BJ (cell line): ENCODE results near the gene KRT20. TPM values are rescaled to one million over a fixed set of nuclear protein-coding genes. Genes with fewer than 3 reads are reported as not detected.
A peak's percentile ranks its signal among the peaks of the same experiment; 100 is the strongest.

Experiments used
- CTCF ChIA-PET: fragments of 350-600 bp; formaldehyde crosslinking; extraction: SDS; loops from one replicate; lab custom pipeline; 2021; ENCODE audit warnings: antibody characterized with exemption, inconsistent platforms; lab: Yijun Ruan, JAX
- POLR2A ChIA-PET: fragments of 300-600 bp; sonication (Branson Sonifier 250); formaldehyde crosslinking; extraction: SDS; loops from one replicate; lab custom pipeline; 2021; ENCODE audit warnings: antibody characterized with exemption; lab: Charles Lee
- DNase-seq: peaks from one replicate; pipeline ENCODE4 v3.0.0-alpha.2; 2011; ENCODE audit warnings: low read depth
- H3K27me3 ChIP-seq: 2 replicates; pipeline ENCODE4 v1.6.0; 2011; ENCODE audit warnings: low read length; ENCODE audit not compliant: control insufficient read depth, insufficient read depth
- H3K36me3 ChIP-seq: 2 replicates; pipeline ENCODE4 v1.5.1; 2011; ENCODE audit warnings: low read length; ENCODE audit not compliant: control insufficient read depth, insufficient read depth
- H3K4me3 ChIP-seq: 2 replicates; pipeline ENCODE4 v1.5.1; 2011; ENCODE audit warnings: low read depth, mild to moderate bottlenecking, control low read depth, low read length
- polyA minus RNA-seq: library from RNA; depleted of rRNA, polyadenylated mRNA; stranded (reverse); fragments of >200 nt; gene quantifications from 2 replicates; pipeline ENCODE4 v1.2.3, GENCODE V29; 2011; rRNA and poly(A)+ RNA removed
- polyA plus RNA-seq: library from polyadenylated mRNA; depleted of rRNA; stranded (reverse); fragments of >200 nt; gene quantifications from 2 replicates; pipeline ENCODE4 v1.2.3, GENCODE V29; 2011; rRNA removed
- TF ChIP-seq, protein P1 (sequence below): IDR thresholded peaks from 2 replicates; pipeline ENCODE4 v1.5.1; 2011; ENCODE audit warnings: low read depth, mild to moderate bottlenecking, control low read depth, inconsistent platforms, low read length, moderate library complexity; ENCODE audit not compliant: insufficient read depth

The KRT20 gene, protein sequence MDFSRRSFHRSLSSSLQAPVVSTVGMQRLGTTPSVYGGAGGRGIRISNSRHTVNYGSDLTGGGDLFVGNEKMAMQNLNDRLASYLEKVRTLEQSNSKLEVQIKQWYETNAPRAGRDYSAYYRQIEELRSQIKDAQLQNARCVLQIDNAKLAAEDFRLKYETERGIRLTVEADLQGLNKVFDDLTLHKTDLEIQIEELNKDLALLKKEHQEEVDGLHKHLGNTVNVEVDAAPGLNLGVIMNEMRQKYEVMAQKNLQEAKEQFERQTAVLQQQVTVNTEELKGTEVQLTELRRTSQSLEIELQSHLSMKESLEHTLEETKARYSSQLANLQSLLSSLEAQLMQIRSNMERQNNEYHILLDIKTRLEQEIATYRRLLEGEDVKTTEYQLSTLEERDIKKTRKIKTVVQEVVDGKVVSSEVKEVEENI
- not detected in 2 replicates for polyA plus RNA-seq
- polyA minus RNA-seq: not detected in 2 replicates

DNA sequence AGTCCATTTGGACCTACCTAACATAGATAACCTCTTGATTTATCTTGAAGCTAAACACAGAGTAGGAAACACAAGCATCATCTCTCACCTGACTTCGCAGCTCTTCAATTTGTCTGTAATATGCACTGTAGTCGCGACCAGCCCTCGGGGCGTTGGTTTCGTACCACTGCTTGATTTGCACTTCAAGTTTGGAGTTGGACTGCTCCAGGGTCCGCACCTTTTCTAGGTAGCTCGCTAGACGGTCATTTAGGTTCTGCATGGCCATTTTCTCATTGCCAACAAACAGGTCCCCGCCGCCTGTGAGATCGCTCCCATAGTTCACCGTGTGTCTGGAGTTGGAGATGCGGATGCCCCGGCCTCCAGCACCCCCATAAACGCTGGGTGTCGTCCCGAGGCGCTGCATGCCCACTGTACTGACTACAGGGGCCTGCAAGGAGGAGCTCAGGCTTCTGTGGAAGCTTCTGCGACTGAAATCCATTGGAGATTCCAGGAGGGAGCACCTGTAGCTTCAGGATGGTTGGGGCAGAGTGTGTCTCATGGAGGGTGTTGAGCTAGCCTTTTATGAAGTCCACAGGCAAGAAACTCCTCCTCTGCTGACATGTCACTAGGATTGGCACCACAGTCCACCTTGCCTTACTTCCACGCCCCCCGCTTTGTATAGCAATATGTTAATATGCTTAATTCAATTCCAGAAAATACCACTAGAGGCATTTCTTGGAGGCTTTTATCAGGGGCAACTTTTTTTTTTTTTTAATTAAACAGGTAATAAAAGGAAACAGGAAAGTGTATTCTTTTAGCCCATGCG lies at the start of gene KRT20:
Gene KRT20 (minus strand): TSS at position 535 of the 805 bp plus-strand sequence. CDS start 57 bp downstream, at position 478.
- no peak for DNase-seq
- TF ChIP-seq, protein P1, sequence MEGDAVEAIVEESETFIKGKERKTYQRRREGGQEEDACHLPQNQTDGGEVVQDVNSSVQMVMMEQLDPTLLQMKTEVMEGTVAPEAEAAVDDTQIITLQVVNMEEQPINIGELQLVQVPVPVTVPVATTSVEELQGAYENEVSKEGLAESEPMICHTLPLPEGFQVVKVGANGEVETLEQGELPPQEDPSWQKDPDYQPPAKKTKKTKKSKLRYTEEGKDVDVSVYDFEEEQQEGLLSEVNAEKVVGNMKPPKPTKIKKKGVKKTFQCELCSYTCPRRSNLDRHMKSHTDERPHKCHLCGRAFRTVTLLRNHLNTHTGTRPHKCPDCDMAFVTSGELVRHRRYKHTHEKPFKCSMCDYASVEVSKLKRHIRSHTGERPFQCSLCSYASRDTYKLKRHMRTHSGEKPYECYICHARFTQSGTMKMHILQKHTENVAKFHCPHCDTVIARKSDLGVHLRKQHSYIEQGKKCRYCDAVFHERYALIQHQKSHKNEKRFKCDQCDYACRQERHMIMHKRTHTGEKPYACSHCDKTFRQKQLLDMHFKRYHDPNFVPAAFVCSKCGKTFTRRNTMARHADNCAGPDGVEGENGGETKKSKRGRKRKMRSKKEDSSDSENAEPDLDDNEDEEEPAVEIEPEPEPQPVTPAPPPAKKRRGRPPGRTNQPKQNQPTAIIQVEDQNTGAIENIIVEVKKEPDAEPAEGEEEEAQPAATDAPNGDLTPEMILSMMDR: peak; percentile 12; the same call in 1 of the 2 replicates
- no peaks in the 10 kb centered on the region for H3K36me3 ChIP-seq
- POLR2A ChIA-PET: no interaction called here
- CTCF ChIA-PET: interaction anchor here (0.8 to 1.6 kb wide), 7 partner anchors 8 to 692 kb away, joined by 3 to 5 read pairs (median 4); no protein-coding TSS in a partner anchor
- no peaks in the 10 kb centered on the region for H3K27me3 ChIP-seq
- no peak within 1 kb of the TSS for H3K4me3 ChIP-seq

DNA sequence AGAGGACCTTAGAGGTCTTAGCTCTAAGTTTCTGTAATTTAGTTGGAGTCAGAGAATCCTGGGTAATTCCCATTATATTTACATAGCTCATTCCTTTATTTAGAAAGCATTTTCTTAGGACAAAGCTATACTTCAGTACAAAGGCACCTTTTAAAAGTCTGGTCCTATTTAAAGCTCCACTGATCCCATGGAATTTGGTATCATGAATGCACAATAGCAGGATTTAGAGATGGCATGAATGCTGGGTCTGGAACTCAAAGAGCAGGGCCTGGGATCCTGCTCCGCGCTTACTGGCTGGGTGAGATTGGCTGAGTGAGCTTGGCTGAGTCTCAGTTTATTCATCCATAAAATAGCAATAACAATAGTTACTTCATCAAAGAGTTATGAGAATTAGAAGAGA lies 47.6 kb upstream of the KRT20 start:
- no peak for DNase-seq

DNA sequence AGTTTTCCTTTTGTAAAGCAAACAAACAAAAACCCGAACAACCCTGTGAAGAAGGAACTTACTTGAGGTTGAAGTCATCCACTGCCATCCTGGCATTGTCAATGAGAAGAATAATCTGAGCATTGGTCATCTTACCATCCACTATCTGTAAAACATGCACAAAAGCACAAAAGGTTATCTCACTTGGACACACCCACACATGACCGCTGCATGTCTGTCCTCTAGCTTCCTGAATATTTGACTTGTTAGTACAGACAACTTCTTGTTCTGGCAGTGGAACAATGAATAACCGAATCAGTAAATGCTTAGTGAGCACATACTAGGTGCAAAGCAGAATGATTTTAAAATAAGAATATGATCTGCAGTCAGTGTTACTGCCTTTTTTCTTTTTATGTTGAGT lies 46.3 kb upstream of the KRT20 start:
- POLR2A ChIA-PET: no interaction called here
- Histone ChIP-seq H3K27me3 (no peaks in the 10 kb centered on the region), H3K4me3 (no peak overlapping the region), H3K36me3 (no peaks in the 10 kb centered on the region)
- DNase-seq: no peak
- TF ChIP-seq, protein P1: no peak
- CTCF ChIA-PET: interaction anchor here (0.7 kb wide), 2 partner anchors 17 to 175 kb away, joined by 4 read pairs; no protein-coding TSS in a partner anchor

More for the DNA sequence above, 47.6 kb upstream of the KRT20 start:
- TF ChIP-seq, protein P1: no peak
- no peaks in the 10 kb centered on the region for H3K27me3 ChIP-seq
- no peaks in the 10 kb centered on the region for H3K36me3 ChIP-seq
- ChIA-PET POLR2A (no interaction called here), CTCF (no interaction called here)
- H3K4me3 ChIP-seq: no peak overlapping the region

DNA sequence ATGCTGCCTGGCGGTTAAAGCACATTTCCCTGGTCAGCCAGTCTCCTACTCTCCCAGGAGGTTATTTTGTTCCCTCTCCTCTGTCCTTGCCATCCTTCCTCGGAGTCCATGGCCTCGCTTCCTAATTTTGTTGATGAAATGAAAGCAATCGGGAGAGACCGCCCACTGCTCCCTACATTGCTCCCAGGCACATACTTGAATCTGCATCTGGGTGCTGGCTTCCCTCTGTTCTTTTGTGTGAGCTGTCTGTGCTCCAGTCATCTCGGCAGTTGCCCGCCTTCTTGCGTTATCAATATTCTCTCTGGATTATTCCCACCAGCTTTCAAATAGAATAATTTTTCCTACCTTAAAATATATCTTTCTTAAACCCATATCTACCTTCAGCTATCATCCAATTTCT lies 41.3 kb upstream of the KRT20 start:
- no peak for DNase-seq
- Histone ChIP-seq H3K4me3 (no peak overlapping the region), H3K36me3 (no peaks in the 10 kb centered on the region), H3K27me3 (no peaks in the 10 kb centered on the region)
- ChIA-PET POLR2A (interaction anchor here (0.5 kb wide), 1 partner anchor 99 kb away, joined by 5 read pairs; no protein-coding TSS in a partner anchor), CTCF (interaction anchor here (0.6 to 1.7 kb wide), 2 partner anchors 10 to 270 kb away, joined by 3 to 4 read pairs; no protein-coding TSS in a partner anchor)
- TF ChIP-seq, protein P1: no peak
